RPMI8226 (cell line): ENCODE results near the gene UNC45B.
"Not testable (repeated sequence)": the region's sequence is repeated elsewhere in the genome, so short reads cannot be mapped to it uniquely, and the experiment has no call there.

ENCODE experiments used
- DNase-seq: peaks from one replicate; pipeline ENCODE4 v3.0.0-alpha.2; 2015

UNC45B gene

DNA sequence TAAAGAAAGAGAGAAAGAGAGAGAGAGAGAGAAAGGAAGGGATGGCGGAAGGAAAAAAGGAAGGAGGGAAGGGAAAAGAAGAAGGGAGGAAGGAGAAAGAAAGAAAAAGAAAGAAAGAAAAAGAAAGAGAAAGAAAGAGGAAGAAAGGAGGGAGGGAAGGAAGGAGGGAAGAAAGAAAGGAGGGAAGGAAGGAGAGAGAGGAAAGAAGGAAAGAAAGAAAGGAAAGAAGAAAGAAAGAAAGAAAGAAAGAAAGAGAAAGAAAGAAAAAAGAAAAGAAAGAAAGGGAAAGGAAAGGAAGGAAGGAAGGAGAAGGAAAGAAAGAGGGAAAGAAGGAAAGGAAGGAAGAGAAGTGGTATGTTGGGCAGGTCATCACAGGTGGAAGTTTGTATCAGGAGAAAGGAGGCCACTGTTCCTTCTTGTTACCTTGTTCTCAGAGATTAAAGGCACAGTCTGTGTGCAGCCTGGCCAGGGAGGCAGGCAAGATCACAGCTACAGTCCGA, 27.3 kb downstream of the UNC45B start:
- no peak for DNase-seq

DNA sequence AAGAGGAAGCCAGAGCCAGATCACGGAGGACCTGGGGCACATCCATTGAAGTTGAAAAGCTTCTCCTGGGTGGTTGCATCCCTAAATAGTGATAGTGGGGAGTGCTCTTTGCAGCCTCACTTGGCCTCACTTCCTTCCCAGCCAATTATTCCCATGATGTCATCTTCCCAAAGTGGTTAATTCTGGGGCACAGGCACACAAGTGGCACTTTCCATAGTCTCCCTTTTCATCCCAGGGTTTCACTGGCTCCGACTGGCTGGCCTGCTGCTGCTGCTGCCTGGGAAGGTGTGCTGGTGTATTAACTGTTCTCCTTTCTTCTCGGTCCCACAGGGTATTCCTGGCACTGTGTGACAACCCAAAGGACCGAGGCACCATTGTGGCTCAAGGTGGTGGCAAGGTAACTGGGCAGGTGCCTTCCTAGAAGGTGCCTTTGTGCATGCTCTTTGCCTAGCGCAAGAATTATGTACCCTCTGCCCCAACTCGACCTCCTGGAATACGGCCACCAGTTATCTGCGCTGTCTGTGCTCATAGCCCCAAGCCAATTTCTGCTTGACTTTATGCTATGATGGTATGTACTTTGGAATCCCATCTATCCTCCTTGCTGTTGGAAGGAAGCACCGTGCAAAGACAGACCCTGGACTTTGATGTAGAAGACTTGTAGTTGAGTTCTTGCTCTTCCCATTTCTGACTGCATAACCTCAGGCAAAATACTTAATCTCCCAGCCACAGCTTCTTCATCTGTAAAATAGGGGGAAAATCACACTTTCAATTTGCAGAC, 28.2 kb downstream of the UNC45B start:
- no peak for DNase-seq

DNA sequence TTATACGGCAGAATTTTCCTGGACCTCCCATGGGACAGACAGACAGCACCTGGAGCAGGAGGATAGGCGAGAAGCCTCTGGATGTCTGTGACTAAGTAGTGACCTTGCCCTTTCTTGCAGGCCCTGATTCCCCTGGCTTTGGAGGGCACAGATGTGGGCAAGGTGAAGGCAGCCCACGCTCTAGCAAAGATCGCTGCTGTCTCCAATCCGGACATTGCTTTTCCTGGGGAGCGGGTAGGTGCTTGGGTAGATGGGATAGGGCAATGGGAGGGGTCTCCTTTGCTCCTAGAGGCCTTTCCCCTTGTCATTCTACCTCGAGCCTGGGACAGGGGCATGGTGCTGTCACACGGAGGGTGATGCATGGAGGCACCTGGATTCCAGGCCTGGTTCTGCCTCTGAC, 29.3 kb downstream of the UNC45B start:
- no peak for DNase-seq

DNA sequence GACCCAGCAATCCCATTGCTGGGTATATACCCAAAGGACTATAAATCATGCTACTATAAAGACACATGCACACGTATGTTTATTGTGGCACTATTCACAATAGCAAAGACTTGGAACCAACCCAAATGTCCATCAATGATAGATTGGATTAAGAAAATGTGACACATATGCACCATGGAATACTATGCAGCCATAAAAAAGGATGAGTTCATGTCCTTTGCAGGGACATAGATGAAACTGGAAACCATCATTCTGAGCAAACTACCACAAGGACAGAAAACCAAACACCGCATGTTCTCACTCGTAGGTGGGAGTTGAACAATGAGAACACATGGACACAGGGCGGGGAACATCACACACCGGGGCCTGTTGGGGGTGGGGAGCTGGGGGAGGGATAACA, 31.8 kb downstream of the UNC45B start:
- DNase-seq = not testable (repeated sequence)

DNA sequence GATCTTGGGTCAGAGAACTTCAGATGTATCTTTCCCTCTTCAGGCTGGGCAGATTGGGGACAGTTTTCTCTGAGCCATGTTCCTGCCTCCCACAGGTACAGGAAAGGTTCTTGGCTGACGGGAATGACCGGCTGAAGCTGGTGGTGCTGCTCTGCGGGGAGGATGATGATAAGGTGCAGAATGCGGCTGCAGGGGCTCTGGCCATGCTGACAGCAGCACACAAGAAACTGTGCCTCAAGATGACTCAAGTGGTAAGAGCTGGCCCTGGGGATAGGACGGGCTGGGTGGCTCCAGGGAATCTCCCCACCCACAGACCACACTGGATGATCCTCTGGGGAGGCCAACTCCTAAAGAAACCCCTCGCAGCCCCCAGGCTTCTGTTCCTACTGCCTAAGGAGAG, 35.7 kb downstream of the UNC45B start:
- no peak for DNase-seq

DNA sequence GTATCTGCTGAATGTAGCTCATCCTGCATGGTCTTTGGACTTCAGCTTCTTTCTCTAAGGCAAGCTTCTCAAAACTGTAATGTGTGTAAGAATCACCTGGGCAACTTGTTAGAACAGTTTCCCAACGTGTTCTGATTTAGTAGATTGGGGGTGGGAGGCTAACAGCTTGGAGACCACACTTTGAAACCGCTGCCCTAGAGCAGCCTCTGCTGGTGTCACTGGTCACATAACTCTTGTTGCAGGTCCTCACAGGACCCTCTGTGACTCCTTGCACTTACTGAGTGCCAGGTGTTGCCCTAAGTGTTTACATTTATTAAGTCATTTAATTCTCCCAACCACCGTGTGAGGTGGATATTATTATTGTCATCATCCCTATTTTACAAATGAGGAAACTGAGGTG, 36.7 kb downstream of the UNC45B start:
- no peak for DNase-seq

DNA sequence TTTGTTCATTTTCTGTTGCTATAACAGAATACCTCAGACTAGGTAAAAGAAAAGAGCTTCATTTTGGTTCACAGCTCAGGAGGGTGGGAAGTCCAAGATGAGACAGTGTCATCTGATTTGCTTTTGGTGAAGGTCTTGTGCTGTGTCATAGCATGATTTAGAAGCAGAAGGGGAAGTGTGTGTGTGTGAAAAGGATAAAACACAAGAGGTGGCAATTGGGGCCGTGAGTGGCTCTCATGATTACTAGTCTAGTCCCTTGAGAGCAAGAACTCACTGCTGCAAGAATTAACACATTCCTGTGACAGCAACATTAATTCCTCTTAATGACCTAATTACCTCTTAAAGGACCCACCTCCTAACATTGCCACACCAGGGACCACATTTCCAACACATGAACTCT, 38.2 kb downstream of the UNC45B start:
- DNase-seq = no peak

DNA sequence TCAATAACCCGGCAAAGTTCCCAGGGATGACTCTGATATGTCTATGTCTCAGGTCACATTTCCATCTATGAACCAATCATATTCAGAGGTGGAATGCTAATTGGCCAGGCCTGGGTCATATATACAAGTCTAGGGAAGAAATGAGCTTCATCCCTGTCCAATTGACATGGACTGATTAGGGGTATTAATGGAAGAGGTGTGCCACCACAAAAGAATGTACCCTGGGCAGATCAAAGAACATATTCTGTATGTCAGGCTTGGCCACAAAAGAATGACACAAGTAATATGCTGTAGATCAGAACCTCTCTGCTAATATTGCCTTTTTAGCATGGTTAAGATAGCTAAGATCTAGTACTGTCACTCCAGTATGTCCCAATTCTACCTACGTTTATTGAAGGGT, 39.9 kb downstream of the UNC45B start:
- DNase-seq = no peak

DNA sequence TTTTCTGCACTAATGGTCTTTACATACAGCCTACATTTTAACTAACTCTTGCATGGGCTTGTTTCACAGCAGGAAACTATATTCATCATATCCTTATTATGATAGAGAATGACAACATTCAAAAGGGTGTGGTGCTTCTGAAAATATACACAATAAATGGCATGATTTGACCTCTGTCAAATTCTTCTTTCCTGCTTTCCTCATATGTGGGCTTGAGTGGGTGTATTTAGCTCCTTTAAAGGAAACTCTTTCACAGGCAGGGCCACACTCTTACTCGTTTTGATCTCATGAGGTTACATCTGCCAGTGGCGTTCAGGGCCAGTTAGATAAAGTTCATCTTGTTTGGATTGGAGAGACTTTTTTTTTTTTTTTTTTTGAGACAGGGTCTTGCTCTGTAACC, 40.5 kb downstream of the UNC45B start:
- no peak for DNase-seq

DNA sequence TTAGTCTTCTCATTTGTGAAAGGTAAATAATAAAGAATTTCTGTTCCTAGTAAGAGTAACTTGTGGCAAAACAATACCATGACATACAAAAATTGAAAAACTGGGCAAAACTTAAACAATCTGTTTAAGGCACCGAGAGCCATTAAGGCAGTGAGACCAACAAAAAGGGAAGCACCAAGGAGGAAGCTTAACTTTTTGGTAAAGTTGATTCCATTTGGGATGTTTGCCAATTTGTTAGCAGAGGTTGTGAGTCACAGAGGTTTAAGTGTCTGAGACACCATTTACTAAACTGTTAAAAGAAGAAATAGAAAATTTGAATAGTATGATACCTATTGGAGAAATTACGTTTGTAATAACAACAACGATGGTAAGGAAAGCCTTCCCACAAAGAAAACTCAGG, 41.7 kb downstream of the UNC45B start:
- DNase-seq = peak; percentile 12

DNA sequence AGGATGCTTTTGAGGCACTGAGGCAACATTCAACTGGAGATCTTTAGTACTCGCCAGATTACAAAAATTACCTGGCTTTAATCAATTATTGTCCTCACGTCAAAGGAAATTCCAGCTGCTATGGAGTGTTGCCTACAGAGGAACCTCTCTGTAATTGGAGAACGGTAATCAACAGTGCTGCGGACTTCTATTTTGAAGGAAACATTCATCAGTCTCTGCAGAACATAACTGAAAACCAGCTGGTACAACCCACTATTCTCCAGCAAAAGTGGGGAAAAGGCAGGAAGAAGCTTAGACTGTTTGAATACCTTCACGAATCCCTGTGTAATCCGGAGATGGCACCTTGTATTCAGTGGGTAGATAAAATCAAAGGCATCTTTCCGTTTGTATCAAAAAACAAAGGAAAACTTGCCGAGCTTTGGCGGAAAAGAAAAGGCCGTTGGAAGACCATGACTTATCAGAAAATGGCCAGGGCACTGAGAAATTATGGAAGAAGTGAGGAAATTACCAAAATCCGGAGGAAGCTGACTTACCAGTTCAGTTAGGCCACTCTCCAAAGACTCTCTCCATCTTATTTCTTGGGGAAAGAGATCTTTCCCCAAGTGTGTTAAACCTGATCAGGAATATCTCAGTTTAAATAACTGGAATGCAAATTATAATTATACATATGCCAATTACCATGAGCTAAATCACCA, 43.5 kb downstream of the UNC45B start:
- DNase-seq = no peak

DNA sequence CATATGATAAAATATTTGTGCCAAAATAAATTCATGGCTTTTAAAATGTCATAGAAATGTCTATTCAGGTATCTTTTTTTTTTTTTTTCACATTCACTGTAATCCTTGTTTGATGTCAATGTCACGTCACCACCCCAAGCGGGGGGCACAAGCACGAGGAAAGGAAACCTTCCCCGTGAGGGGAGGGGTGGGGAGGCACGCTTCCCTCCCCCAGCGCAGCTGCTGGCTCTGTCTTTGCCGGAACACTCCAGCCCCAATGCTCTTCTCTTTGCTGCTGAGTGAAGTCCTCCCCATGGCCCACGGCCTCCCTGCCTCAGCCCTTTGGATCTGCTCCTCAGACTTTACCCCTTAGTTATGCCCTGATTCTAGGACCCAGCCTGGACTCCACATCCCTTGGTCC, 45.1 kb downstream of the UNC45B start:
- DNase-seq = no peak

DNA sequence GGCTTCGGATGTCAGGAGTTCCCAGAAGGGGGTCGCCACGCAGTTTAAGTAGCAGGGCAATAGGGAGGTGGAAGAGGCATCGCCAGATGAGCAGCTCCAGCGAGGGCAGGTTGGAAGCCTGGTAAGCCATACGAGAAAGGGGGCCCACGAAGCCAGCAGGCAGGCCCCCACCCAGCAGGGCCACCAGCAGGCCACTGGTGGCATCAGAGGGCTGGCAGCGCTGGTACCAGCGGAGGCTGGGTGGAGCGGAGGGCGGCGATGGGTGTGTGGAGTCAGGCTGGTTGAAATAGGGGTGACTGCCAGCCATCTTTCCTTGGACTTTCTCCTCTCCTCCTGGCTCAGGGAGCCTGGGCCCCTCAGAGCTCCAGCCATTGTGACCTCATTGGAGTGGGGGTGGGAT, 46.4 kb downstream of the UNC45B start, which contains the start of gene SLC35G3:
SLC35G3 (minus strand) TSS at position 393 of the 400 bp plus-strand sequence; CDS start at position 307, 86 bp downstream.
- not testable (repeated sequence) for DNase-seq

DNA sequence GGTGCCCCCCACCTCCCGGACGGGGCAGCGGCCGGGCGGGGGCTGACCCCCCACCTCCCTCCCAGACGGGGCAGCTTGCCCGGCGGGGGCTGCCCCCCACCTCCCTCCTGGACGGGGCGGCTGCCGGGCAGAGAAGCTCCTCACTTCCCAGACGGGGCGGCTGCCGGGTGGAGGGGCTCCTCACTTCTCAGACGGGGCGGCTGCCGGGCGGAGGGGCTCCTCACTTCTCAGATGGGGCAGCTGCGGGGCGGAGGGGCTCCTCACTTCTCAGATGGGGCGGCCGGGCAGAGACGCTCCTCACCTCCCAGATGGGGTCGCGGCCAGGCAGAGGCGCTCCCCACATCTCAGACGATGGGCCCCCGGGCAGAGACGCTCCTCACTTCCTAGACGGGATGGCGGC, 47.4 kb downstream of the UNC45B start:
- DNase-seq = not testable (repeated sequence)

DNA sequence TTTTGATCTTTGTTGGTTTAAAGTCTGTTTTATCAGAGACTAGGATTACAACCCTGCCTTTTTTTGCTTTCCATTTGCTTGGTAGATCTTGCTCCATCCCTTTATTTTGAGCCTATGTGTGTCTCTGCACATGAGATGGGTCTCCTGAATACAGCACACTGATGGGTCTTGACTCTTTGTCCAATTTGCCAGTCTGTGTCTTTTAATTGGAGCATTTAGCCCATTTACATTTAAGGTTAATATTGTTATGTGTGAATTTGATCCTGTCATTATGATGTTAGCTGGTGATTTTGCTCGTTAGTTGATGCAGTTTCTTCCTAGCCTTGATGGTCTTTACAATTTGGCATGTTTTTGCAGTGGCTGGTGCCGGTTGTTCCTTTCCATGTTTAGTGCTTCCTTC, 55.0 kb downstream of the UNC45B start:
- DNase-seq = not testable (repeated sequence)

DNA sequence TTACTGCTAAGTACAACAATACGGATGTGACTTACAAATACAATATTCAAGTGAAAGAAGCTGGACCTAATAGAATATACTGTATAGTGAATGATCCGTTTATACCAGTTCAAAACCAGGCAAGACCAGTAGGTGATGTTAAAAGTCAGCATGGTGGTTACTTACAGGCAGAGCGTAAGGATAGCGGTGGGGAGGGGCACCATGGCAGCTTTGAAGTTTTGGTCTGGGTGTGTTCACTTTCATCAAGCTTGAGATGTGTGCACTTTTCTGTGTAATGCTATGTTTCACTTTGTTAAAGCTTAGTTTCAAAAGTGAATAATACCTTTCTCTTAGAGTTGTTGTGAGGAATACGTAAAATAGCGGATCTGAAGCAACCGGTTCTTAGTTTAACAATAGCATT, 63.1 kb downstream of the UNC45B start:
- no peak for DNase-seq

DNA sequence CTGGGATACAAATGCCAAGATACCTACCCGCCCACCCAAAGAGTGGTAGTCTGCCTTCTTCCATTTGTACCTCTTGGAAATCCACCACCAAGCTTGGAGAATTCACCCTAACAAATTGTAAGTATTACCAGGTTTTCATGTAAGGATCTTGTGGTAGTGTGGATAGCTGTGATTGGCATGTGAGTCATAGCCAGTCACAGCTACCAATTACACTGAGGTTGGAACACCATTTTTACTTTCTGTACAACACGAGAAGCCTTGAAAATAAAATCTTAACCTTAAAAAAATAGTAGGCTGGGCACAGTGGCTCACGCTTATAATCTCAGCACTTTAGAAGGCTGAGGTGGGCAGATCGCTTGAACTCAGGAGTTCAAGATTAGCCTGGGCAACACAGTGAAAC, 65.1 kb downstream of the UNC45B start:
- DNase-seq = no peak

DNA sequence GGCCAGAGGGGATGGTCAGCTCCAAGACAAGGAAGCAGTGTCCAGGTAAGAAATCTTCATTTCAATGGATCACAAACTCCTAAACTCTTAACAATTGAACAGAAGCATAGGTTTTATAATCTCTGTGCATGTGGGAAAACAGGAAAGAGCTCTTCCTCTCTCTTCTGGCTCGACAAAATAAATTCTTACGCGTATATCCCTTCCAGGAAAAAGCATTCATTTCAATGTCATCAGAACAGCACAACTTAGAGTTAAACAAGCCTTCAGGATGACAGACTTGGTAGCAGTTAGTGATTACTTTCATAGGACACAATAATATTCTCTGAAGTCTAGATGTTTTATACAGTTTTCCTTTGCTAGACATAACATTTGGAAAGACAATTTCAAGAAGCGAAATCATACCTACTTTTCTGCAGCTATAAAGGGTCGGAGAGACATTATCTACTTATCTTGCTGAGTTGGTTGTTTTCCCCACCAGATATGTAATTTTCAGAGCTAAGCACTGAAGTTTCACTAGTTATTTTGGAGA, 65.9 kb downstream of the UNC45B start:
- DNase-seq = no peak

DNA sequence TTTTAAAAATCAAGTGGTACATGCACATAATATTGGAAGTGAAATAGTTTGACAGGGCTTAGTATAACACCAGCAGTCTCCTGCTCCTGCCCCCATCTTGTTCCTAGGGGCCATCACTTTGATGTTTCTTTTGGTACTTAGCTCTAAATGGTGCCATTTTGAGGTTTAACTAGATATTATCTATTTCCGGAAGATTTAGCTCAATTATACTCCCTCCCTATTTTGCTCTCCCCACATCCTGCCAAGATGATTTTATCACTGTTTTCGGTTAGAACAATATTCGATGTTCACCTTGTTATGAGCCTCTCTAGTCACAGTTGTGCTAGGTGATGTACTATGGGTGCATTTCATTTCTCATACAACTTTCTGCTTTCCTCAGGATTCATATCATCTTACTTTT, 66.6 kb downstream of the UNC45B start:
- no peak for DNase-seq

DNA sequence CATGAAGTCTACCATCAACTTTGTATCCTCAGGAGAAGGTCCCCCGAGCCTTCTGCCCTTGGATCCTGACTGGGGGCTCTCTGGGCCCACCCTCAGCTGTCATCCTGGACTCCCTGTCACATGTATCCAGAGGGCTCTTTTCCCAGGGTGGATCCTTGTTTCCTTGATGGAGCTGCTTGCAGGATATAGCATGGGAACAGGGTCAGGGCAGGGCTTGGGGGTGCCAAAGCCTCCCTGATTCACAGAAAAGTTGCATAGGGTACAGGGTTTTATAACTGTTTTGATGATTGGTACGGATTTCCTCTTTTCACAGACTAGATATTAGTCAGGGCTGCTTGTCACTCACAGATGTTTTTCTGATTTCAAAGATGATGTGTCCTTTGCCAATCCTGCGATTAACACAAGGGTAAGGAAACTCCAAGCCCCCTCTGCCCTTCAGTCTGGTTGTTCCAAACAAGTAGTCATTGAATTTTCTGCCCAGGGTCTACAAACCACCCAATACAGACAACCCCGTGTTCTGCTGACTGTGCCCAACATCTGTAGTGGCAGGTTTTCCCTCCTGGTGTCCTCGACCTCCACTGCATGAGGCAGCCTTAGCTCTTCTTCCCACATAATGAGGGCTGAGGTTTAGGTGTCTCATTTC, 67.1 kb downstream of the UNC45B start:
- no peak for DNase-seq

DNA sequence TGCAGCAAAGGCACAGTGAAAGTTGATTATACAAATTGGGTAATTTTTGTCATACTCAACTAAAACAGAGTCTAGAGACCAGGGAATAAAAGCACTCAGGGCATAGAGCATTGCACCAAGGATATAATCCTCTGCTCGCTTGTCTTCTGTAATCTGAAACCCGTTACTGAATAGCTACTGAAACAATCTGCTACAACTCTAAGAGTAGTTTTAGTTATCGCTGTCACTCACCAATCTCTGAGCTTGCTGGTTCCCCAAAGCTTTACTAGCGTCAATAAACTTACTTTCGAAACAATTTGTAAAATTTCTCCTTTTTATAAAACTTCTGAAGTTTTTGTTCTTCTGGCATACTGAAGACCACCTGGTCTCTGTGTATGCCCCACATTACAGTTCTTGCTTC, 69.5 kb downstream of the UNC45B start:
- DNase-seq = no peak

DNA sequence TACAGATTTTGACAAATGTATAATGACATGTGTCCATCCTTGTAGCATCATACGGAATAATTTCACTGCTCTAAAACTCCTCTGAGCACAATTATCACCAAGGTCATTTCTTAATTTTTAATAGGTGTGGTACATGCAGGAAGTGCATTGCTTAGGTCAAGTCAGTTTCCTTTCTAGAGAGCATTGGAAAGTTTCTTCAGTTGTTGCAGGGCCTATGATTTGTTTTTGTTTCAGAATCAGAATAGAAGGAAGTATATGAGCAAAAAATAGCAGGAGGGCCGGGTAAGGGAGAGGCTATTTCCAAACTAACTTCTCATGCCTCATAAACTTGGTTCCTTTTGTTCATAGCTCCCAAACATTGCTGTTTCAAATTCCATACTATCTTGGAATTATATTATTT, 71.3 kb downstream of the UNC45B start:
- no peak for DNase-seq

DNA sequence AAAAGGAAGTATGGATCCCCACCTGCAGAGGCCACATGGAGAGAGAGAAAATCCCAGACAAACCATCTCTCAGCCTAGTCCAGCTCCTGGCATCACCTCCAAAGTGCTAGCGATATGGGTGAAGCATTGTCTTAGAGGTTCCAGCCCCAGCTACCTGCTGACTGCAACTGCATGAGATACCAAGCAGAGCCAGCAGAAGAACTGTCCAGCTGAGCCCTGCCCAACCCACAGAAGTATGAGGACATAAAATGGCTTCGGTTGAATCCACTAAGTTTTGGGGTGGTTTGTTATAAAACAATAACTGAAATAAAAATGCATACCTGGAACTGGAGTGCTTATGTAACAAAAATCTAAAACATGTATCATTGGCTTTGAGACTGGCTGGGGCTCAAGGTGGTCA, 74.8 kb downstream of the UNC45B start:
- DNase-seq = no peak

DNA sequence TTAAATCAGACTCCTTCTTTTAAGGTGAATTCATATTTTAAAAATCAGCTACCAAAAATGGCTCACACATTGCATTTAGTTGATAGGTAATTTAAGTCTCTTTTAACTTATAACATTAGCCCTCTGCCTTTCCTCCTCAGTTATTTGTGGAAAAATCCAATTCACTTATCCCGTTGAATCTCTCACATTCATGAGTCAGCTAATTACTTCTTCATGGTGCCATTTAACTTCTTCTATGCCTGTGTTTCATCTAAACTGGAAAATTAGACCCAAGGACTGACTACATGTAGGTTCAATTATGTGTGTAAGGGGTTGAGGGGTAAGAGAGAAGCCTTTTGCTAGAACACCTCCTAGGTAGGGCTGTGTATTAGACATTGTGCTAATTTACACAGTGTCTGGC, 76.8 kb downstream of the UNC45B start:
- DNase-seq = no peak
